Measurements from ENCODE around the gene KLF6.

Gene KLF6

DNA sequence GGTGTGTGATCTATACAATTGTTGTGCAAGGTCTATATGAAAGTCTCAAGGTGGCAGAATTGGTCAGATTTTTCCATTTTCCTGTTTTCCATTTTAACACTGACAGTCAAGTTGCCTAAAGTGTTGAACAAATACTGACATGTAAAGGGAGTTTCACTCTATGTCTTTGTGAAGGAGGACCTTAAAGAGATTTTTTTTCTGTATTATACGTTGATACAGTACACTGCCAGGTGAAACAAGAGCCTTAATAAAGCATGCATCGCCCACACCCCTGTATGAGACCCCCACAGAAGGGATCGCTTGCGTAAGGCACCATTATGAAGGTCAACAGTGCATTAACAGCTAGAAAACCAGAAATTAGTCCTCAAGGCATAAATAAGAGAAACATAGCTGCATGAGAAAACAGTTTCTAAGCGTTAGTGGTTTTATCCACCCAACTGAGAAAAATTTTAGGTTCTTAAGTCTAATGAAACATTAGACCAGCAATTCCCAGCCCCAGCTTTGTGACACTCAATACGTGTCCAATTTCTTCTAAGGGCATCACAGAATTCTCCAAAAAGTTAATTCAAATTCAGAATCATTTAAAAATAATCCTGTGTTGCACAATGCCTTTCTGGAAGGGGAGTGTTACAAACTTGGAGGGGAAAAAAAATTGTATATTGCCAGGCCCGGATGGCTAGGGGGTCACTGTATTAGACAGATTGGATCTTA lies 6.9 kb downstream of the KLF6 start:
- Histone ChIP-seq H3K27me3 (ENCODE audit: insufficient read depth, low read depth, severe bottlenecking) (no peaks in the 10 kb centered on the region), H3K36me3 (peaks cover 43% of the 10 kb centered on the region), H3K4me3 (ENCODE audit: low read depth, low read length) (no peak overlapping the region), H3K9me3 (ENCODE audit: severe bottlenecking) (no peaks in the 10 kb centered on the region), H3K27ac (no peak overlapping the region)
- TF ChIP-seq, protein P1, sequence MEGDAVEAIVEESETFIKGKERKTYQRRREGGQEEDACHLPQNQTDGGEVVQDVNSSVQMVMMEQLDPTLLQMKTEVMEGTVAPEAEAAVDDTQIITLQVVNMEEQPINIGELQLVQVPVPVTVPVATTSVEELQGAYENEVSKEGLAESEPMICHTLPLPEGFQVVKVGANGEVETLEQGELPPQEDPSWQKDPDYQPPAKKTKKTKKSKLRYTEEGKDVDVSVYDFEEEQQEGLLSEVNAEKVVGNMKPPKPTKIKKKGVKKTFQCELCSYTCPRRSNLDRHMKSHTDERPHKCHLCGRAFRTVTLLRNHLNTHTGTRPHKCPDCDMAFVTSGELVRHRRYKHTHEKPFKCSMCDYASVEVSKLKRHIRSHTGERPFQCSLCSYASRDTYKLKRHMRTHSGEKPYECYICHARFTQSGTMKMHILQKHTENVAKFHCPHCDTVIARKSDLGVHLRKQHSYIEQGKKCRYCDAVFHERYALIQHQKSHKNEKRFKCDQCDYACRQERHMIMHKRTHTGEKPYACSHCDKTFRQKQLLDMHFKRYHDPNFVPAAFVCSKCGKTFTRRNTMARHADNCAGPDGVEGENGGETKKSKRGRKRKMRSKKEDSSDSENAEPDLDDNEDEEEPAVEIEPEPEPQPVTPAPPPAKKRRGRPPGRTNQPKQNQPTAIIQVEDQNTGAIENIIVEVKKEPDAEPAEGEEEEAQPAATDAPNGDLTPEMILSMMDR (IDR thresholded peaks at IDR 0.05; ENCODE audit: low read depth, low read length) = no peak
- no peak for DNase-seq

DNA sequence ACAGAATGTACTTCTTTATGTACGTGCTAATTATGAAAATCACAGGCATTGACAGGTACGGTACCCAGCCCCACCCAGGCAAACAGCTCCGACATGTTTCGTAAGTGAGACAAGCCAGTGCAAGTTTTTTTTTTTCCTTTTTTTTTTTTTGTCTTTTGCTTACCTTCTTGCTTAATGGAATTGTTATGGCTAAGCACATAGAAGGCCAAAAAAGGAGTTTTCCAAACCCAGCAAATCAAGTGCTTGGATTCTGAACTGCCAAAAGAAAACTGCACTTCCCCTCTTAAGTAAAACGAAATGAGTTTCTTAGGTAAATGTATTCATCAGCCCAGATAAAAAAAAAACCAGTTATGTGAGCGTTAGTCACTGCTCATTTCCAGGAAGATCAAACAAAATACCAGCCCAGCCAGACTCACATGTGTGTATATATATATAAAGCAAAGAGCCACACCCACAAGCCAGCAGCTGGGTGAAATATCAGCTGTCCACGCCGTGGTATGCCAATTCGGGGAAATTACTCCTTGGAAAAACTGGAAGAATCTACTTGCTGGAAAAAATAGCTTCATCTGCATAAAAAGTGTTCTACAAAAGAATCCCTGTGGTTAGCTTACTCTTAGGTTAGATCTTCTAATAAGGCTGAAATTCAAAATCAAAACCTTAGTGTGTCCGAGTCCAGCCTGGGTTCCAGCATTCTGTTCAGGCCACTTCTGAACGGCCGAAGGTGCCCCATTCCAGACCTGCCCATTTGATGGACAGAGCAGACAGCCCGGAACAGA lies 8.0 kb downstream of the KLF6 start:
- Histone ChIP-seq H3K27me3 (ENCODE audit: insufficient read depth, low read depth, severe bottlenecking) (no peaks in the 10 kb centered on the region), H3K9me3 (ENCODE audit: severe bottlenecking) (no peaks in the 10 kb centered on the region), H3K36me3 (peaks cover 41% of the 10 kb centered on the region), H3K4me3 (ENCODE audit: low read depth, low read length) (no peak overlapping the region), H3K27ac (no peak overlapping the region)
- TF ChIP-seq, protein P1 (IDR thresholded peaks at IDR 0.05; ENCODE audit: low read depth, low read length) = no peak
- no peak for DNase-seq

DNA sequence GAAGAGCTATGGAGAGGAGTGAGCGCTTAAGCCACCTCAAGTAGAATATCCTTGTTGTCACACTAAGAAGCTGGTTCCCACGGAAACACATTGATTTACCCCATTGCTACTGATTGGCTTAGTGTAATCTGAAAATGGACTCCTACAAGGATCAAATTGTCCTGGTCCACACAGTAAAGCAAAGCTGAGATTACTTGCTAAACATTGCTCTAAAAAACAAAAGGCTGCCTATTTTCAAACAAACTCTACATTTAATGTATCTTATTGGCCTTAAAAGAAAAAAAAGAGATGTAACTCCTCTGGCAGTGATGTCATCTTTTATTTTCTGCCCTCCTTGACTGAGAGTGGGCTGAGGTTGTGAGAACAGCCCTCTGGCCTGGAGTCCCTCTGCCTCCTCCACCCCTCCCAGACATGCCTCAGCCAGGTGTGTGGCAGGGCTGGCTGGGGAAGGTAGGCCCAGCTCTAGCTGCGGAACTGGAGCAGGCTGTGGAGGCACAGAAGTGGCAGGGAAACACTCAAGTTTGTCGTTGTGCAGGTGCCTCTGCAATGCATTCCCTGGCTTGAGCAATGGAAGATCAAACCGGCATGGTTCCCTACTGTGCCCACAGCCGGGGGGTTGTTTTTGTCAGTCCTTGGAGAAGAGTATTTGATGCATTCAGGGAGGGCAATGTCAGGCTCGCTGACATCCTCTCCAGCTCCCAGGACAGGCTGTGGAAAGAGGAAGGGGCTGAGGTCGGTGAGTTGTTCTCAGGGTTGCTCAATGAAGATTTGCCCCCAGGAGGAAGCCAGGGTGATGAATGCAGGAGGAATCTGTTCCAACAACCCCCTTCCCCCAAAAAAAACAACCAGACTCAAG lies 9.1 kb downstream of the KLF6 start:
- peak overlapping the region; percentile 36 for H3K27ac ChIP-seq

DNA sequence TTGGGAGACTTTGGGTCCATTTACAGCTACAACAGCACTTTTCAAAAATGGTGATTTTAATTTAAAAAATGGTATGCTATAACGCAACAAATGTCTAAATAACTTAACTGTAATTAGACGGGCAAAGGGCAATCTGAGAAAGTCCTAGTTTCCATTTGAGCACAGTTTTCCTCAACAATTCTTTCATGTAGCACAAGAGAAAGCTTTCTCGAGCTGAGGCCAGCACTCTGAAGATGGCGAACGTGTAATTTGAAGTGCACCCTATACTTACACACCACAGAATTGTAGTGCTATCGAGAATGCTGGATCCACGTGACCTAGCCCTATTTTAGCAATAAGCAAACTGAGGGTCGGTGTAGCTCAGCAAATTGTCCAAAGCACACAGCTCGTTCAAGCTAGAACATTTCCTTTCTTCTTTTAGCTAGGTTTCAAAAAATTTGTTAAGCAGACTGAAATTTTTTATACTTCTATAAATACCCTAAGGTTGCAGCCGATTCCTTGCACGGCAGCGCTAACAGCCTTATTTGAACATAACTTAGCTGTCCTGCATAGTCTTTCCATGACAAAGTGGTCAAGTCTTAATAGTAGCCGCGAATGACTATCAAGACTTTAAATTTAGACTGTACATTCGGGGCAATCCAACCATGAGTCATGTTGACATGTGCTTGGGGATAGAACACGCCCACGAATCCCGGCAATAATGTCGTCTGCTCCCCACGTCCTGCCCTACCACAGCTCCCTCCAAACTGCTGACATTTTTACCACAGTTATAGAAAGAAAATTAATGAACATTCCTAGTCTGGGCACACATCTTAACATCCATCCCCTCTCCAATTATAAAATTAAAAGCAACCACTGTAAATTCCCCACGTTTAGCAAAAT lies 10.0 kb downstream of the KLF6 start:
- H3K9me3 ChIP-seq (ENCODE audit: severe bottlenecking) = no peaks in the 10 kb centered on the region
- no peaks in the 10 kb centered on the region for H3K27me3 ChIP-seq (ENCODE audit: insufficient read depth, low read depth, severe bottlenecking)
- H3K4me3 ChIP-seq (ENCODE audit: low read depth, low read length) = no peak overlapping the region
- H3K27ac ChIP-seq = peak overlapping the region; percentile 36
- DNase-seq = peak; percentile 29
- TF ChIP-seq, protein P1 (IDR thresholded peaks at IDR 0.05; ENCODE audit: low read depth, low read length) = no peak
- peaks cover 24% of the 10 kb centered on the region for H3K36me3 ChIP-seq

More for the DNA sequence above, 9.1 kb downstream of the KLF6 start:
- Histone ChIP-seq H3K27me3 (ENCODE audit: insufficient read depth, low read depth, severe bottlenecking) (no peaks in the 10 kb centered on the region), H3K36me3 (peaks cover 33% of the 10 kb centered on the region), H3K9me3 (ENCODE audit: severe bottlenecking) (no peaks in the 10 kb centered on the region), H3K4me3 (ENCODE audit: low read depth, low read length) (no peak overlapping the region)
- TF ChIP-seq, protein P1 (IDR thresholded peaks at IDR 0.05; ENCODE audit: low read depth, low read length) = no peak
- peak; percentile 34 for DNase-seq
